Breast epithelium (tissue), 3 donors: ENCODE data around the gene OR10J1.

Experiments used
- CTCF ChIP-seq, 3 donors: fragments of 450-650 bp; IDR thresholded peaks; one replicate each; pipeline ENCODE4 v1.5.1; 2016 to 2017; ENCODE audit warnings: antibody characterized with exemption in 3 of 3, mild to moderate bottlenecking in 3 of 3, moderate library complexity in 3 of 3
- POLR2AphosphoS5 ChIP-seq, 3 donors: sonication (generic); formaldehyde crosslinking; IDR thresholded peaks; one replicate each; pipeline ENCODE4 v1.6.1; 2017; ENCODE audit warnings: antibody characterized with exemption in 3 of 3

GRCh38 chr1:159428536-159428935, 11.0 kb upstream of the OR10J1 start:
- no peak for TF ChIP-seq POLR2AphosphoS5 (IDR thresholded peaks at IDR 0.05)
- no peak for TF ChIP-seq CTCF (IDR thresholded peaks at IDR 0.05)
